K562 (cell line): Measurements from ENCODE around the gene VRK1.

Experiments
- BCL6 ChIP-seq: fragments of 250-450 bp; sonication (Bioruptor Pico); IDR thresholded peaks from 2 replicates; pipeline ENCODE4 v1.4.0; 2020
- EZH2 ChIP-seq: IDR thresholded peaks from 2 replicates; pipeline ENCODE4 v1.6.1; 2012; ENCODE audit warnings: low read depth, mild to moderate bottlenecking, inconsistent platforms, low read length, borderline replicate concordance
- MCM3 ChIP-seq: fragments of 450-650 bp; IDR thresholded peaks from 2 replicates; pipeline ENCODE4 v1.6.1; 2016
- TBP ChIP-seq: optimal IDR thresholded peaks from 2 replicates; pipeline ENCODE3; 2011; ENCODE audit warnings: low read depth, low read length, improper control_type of control experiment
- ZNF184 ChIP-seq: sonication (generic); formaldehyde crosslinking; IDR thresholded peaks from 2 replicates; pipeline ENCODE4 v1.5.0; 2020; ENCODE audit warnings: missing genetic modification reagents
- ZNF561 ChIP-seq: fragments of 450-650 bp; formaldehyde crosslinking; conservative IDR thresholded peaks from 2 replicates; pipeline ENCODE4 v1.4.0; 2020; ENCODE audit warnings: mild to moderate bottlenecking, moderate library complexity
- TF ChIP-seq, protein P1 (sequence below): sonication (generic); formaldehyde crosslinking; IDR thresholded peaks from 2 replicates; pipeline ENCODE4 v1.8.1; 2023; ENCODE audit warnings: mild to moderate bottlenecking, missing genetic modification reagents
- TF ChIP-seq, protein P2 (sequence below): sonication (generic); formaldehyde crosslinking; IDR thresholded peaks from 2 replicates; pipeline ENCODE4 v1.8.1; 2023; ENCODE audit warnings: mild to moderate bottlenecking, missing genetic modification reagents, moderate library complexity

DNA sequence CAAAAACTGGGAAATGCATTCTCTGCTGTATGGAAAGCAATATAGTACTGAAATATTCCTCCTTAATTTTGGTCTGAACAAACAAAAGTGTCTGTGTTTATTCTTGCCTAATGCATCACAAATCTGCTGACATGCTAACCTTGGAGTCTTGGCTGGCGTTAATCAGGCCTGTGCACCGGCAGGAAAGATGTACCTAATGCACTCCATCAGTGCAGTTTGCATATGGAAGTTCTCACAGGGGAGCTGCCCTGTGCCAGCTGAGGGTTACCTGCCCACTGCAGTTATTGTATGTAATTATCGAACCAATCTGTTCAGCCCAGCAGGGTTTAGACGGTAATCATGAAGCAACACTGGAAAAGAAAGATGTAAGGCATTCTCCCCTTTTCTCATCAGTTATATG is 76.9 kb downstream of the VRK1 start:
- TF ChIP-seq, protein P1, sequence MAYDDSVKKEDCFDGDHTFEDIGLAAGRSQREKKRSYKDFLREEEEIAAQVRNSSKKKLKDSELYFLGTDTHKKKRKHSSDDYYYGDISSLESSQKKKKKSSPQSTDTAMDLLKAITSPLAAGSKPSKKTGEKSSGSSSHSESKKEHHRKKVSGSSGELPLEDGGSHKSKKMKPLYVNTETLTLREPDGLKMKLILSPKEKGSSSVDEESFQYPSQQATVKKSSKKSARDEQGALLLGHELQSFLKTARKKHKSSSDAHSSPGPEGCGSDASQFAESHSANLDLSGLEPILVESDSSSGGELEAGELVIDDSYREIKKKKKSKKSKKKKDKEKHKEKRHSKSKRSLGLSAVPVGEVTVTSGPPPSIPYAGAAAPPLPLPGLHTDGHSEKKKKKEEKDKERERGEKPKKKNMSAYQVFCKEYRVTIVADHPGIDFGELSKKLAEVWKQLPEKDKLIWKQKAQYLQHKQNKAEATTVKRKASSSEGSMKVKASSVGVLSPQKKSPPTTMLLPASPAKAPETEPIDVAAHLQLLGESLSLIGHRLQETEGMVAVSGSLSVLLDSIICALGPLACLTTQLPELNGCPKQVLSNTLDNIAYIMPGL (CRISPR knock-in tag): no peak
- no peak for TF ChIP-seq ZNF184 (CRISPR knock-in tag)
- TF ChIP-seq, protein P2, sequence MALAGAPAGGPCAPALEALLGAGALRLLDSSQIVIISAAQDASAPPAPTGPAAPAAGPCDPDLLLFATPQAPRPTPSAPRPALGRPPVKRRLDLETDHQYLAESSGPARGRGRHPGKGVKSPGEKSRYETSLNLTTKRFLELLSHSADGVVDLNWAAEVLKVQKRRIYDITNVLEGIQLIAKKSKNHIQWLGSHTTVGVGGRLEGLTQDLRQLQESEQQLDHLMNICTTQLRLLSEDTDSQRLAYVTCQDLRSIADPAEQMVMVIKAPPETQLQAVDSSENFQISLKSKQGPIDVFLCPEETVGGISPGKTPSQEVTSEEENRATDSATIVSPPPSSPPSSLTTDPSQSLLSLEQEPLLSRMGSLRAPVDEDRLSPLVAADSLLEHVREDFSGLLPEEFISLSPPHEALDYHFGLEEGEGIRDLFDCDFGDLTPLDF (CRISPR knock-in tag): no peak
- no peak for TF ChIP-seq MCM3
- TF ChIP-seq BCL6 (CRISPR knock-in tag): no peak
- TF ChIP-seq ZNF561: no peak
- no peak for TF ChIP-seq TBP
- no peak for TF ChIP-seq EZH2
